PC-3 (cell line): ENCODE measurements around the gene FSD1.

ENCODE experiments used
- CTCF ChIP-seq: fragments of 300-600 bp; sonication (generic); conservative IDR thresholded peaks from 2 replicates; pipeline ENCODE4 v1.5.1; 2017; ENCODE audit warnings: antibody characterized with exemption, low read depth, mild to moderate bottlenecking, low read length
- EZH2 ChIP-seq: fragments of 300-600 bp; sonication (generic); IDR thresholded peaks from one replicate; pipeline ENCODE4 v1.6.1; 2017; ENCODE audit warnings: antibody characterized with exemption, mild to moderate bottlenecking, low read length; ENCODE audit not compliant: unreplicated experiment
- EZH2phosphoT487 ChIP-seq: fragments of 300-600 bp; sonication (generic); IDR thresholded peaks from 2 replicates; pipeline ENCODE4 v1.6.1; 2018; ENCODE audit warnings: mild to moderate bottlenecking, antibody characterized with exemption, low read length, borderline replicate concordance

- TF ChIP-seq CTCF (no peak), EZH2 (no peak), EZH2phosphoT487 (no peak)
Measured at GRCh38 chr19:4357095-4357797, 52.8 kb downstream of the FSD1 start.
